ENCODE data around the gene IFIT1B.
"Not testable (repeated sequence)": the region's sequence is repeated elsewhere in the genome, so short reads cannot be mapped to it uniquely, and the experiment has no call there.

The IFIT1B gene

GRCh38 chr10:89390476-89391225 lies 12.8 kb downstream of the IFIT1B start:
- Mint-ChIP-seq H3K9me3 (no peaks in the 10 kb centered on the region), H3K27ac (no peak overlapping the region), H3K4me1 (peaks cover 16% of the 10 kb centered on the region), H3K4me3 (no peak overlapping the region), H3K36me3 (no peaks in the 10 kb centered on the region)
- DNase-seq (ENCODE audit: low spot score in 2 of 2) (no peak), ATAC-seq (no peak)

- not testable (repeated sequence) for H3K27ac Mint-ChIP-seq; DNase-seq (ENCODE audit: low spot score in 2 of 2); H3K36me3 Mint-ChIP-seq; ATAC-seq; H3K4me3 Mint-ChIP-seq; H3K9me3 Mint-ChIP-seq
- peaks cover 16% of the 10 kb centered on the region for H3K4me1 Mint-ChIP-seq
Measured at GRCh38 chr10:89391226-89391576, 13.3 kb downstream of the IFIT1B start.

- DNase-seq (ENCODE audit: low spot score in 2 of 2) (no peak), ATAC-seq (peak; percentile 90)
- Mint-ChIP-seq H3K4me1 (peaks cover 16% of the 10 kb centered on the region), H3K36me3 (no peaks in the 10 kb centered on the region), H3K9me3 (no peaks in the 10 kb centered on the region), H3K4me3 (peak within 1 kb of the TSS; percentile 67), H3K27ac (peak within 1 kb of the TSS; percentile 48)
Measured at GRCh38 chr10:89391907-89392756, 14.3 kb downstream of the IFIT1B start, which contains the start of gene IFIT1. TSS of gene IFIT1 (plus strand) at chr10:89392623. CDS start at chr10:89392713, 90 bp downstream.

- DNase-seq (ENCODE audit: low spot score in 2 of 2) (no peak), ATAC-seq (peak; percentile 57)
- H3K9me3 Mint-ChIP-seq = no peaks in the 10 kb centered on the region
- H3K36me3 Mint-ChIP-seq = no peaks in the 10 kb centered on the region
- H3K27ac Mint-ChIP-seq = no peak overlapping the region
- H3K4me3 Mint-ChIP-seq = peak overlapping the region; percentile 67
- H3K4me1 Mint-ChIP-seq = peaks cover 16% of the 10 kb centered on the region
Measured at GRCh38 chr10:89392974-89393373, 15.1 kb downstream of the IFIT1B start.

- DNase-seq (ENCODE audit: low spot score in 2 of 2) (no peak), ATAC-seq (no peak)
- peaks cover 16% of the 10 kb centered on the region for H3K4me1 Mint-ChIP-seq
- H3K27ac Mint-ChIP-seq = no peak overlapping the region
- H3K9me3 Mint-ChIP-seq = no peaks in the 10 kb centered on the region
- H3K4me3 Mint-ChIP-seq = no peak overlapping the region
- no peaks in the 10 kb centered on the region for H3K36me3 Mint-ChIP-seq
Measured at GRCh38 chr10:89393898-89394297, 16.0 kb downstream of the IFIT1B start.

- DNase-seq (ENCODE audit: low spot score in 2 of 2) (peak in 1 of 2 donors; percentile 38), ATAC-seq (no peak)
- Mint-ChIP-seq H3K36me3 (no peaks in the 10 kb centered on the region), H3K4me1 (peaks cover 16% of the 10 kb centered on the region), H3K4me3 (no peak overlapping the region), H3K27ac (no peak overlapping the region), H3K9me3 (no peaks in the 10 kb centered on the region)
Measured at GRCh38 chr10:89395141-89395540, 17.3 kb downstream of the IFIT1B start.

GRCh38 chr10:89398003-89398749 lies 20.3 kb downstream of the IFIT1B start:
- ATAC-seq (no peak), DNase-seq (ENCODE audit: low spot score in 2 of 2) (peak in 1 of 2 donors; percentile 33)
- Mint-ChIP-seq H3K4me3 (no peak overlapping the region), H3K36me3 (no peaks in the 10 kb centered on the region), H3K27ac (no peak overlapping the region), H3K4me1 (no peaks in the 10 kb centered on the region), H3K9me3 (no peaks in the 10 kb centered on the region)

- H3K9me3 Mint-ChIP-seq = no peaks in the 10 kb centered on the region
- DNase-seq (ENCODE audit: low spot score in 2 of 2) (no peak), ATAC-seq (no peak)
- H3K27ac Mint-ChIP-seq = no peak overlapping the region
- H3K36me3 Mint-ChIP-seq = no peaks in the 10 kb centered on the region
- H3K4me1 Mint-ChIP-seq = no peaks in the 10 kb centered on the region
- H3K4me3 Mint-ChIP-seq = no peak overlapping the region
Measured at GRCh38 chr10:89399956-89400355, 22.1 kb downstream of the IFIT1B start.

- no peaks in the 10 kb centered on the region for H3K36me3 Mint-ChIP-seq
Measured at GRCh38 chr10:89403043-89403442, 25.2 kb downstream of the IFIT1B start.

GRCh38 chr10:89404104-89405047 lies 26.5 kb downstream of the IFIT1B start:
- H3K27ac Mint-ChIP-seq = no peak overlapping the region
- H3K36me3 Mint-ChIP-seq = no peaks in the 10 kb centered on the region
- no peak overlapping the region for H3K4me3 Mint-ChIP-seq
- peak in 1 of 2 donors; percentile 22 for DNase-seq (ENCODE audit: low spot score in 2 of 2)
- no peak for ATAC-seq
- H3K9me3 Mint-ChIP-seq = no peaks in the 10 kb centered on the region
- no peaks in the 10 kb centered on the region for H3K4me1 Mint-ChIP-seq

More at GRCh38 chr10:89403043-89403442, 25.2 kb downstream of the IFIT1B start:
- no peaks in the 10 kb centered on the region for H3K9me3 Mint-ChIP-seq
- ATAC-seq = no peak
- DNase-seq (ENCODE audit: low spot score in 2 of 2) = no peak
- H3K27ac Mint-ChIP-seq = no peak overlapping the region
- H3K4me1 Mint-ChIP-seq = no peaks in the 10 kb centered on the region
- no peak overlapping the region for H3K4me3 Mint-ChIP-seq

GRCh38 chr10:89406178-89406577 lies 28.3 kb downstream of the IFIT1B start:
- H3K4me1 Mint-ChIP-seq, H3K27ac Mint-ChIP-seq, ATAC-seq, H3K36me3 Mint-ChIP-seq, H3K4me3 Mint-ChIP-seq, H3K9me3 Mint-ChIP-seq: not testable (repeated sequence)
- peak in 1 of 2 donors; percentile 32 for DNase-seq (ENCODE audit: low spot score in 2 of 2)

GRCh38 chr10:89407792-89408191 lies 29.9 kb downstream of the IFIT1B start:
- not testable (repeated sequence) for H3K4me3 Mint-ChIP-seq, ATAC-seq, H3K9me3 Mint-ChIP-seq, H3K27ac Mint-ChIP-seq, H3K36me3 Mint-ChIP-seq, H3K4me1 Mint-ChIP-seq
- DNase-seq (ENCODE audit: low spot score in 2 of 2) = peak in 1 of 2 donors; percentile 35

- not testable (repeated sequence) for ATAC-seq, H3K36me3 Mint-ChIP-seq, H3K4me3 Mint-ChIP-seq, H3K9me3 Mint-ChIP-seq, H3K27ac Mint-ChIP-seq
- H3K4me1 Mint-ChIP-seq = peaks cover 12% of the 10 kb centered on the region
- DNase-seq (ENCODE audit: low spot score in 2 of 2) = peak in 1 of 2 donors; percentile 38
Measured at GRCh38 chr10:89409282-89409681, 31.4 kb downstream of the IFIT1B start.

- peak overlapping the region; percentile 57 for H3K27ac Mint-ChIP-seq
- ATAC-seq, H3K9me3 Mint-ChIP-seq, H3K36me3 Mint-ChIP-seq, H3K4me3 Mint-ChIP-seq: not testable (repeated sequence)
- peak in 1 of 2 donors; percentile 20 for DNase-seq (ENCODE audit: low spot score in 2 of 2)
- peaks cover 17% of the 10 kb centered on the region for H3K4me1 Mint-ChIP-seq
Measured at GRCh38 chr10:89410551-89410950, 32.7 kb downstream of the IFIT1B start.
